HG02588 (cell line): ENCODE measurements around the gene CAVIN2.
"Not testable (repeated sequence)": the region's sequence is repeated elsewhere in the genome, so short reads cannot be mapped to it uniquely, and the experiment has no call there.

Experiments
- ATAC-seq: cut with Tn5 transposase; IDR thresholded peaks from one replicate; pipeline ENCODE4 v1.9.1; 2021; ENCODE audit warnings: mild to moderate bottlenecking, moderate library complexity; ENCODE audit not compliant: unreplicated experiment

The CAVIN2 gene

GRCh38 chr2:191802180-191802579 is 44.7 kb downstream of the CAVIN2 start:
- no peak for ATAC-seq

- no peak for ATAC-seq
Measured at GRCh38 chr2:191800874-191801273, 46.0 kb downstream of the CAVIN2 start.

GRCh38 chr2:191799526-191799925 is 47.4 kb downstream of the CAVIN2 start:
- ATAC-seq, result no peak

GRCh38 chr2:191797942-191798876 is 48.7 kb downstream of the CAVIN2 start:
- no peak for ATAC-seq

- no peak for ATAC-seq
Measured at GRCh38 chr2:191797500-191797899, 49.4 kb downstream of the CAVIN2 start.

- no peak for ATAC-seq
Measured at GRCh38 chr2:191795715-191796114, 51.2 kb downstream of the CAVIN2 start.

- ATAC-seq, result no peak
Measured at GRCh38 chr2:191791953-191792560, 54.8 kb downstream of the CAVIN2 start.

- ATAC-seq, result no peak
Measured at GRCh38 chr2:191790737-191791136, 56.2 kb downstream of the CAVIN2 start.

- no peak for ATAC-seq
Measured at GRCh38 chr2:191789796-191790195, 57.1 kb downstream of the CAVIN2 start.

- no peak for ATAC-seq
Measured at GRCh38 chr2:191786694-191787093, 60.2 kb downstream of the CAVIN2 start.

- ATAC-seq, result not testable (repeated sequence)
Measured at GRCh38 chr2:191785651-191786050, 61.2 kb downstream of the CAVIN2 start.
